ENCODE results near the gene PIK3CG. TPM values are rescaled to one million over a fixed set of nuclear protein-coding genes. Genes with fewer than 3 reads are reported as not detected.

Gene PIK3CG
- total RNA-seq, result 0.03 and 0.07 TPM in 2 replicates

GRCh38 chr7:106865130-106866041 lies at the start of gene PIK3CG:
TSS of gene PIK3CG (plus strand) at chr7:106865282. CDS start at chr7:106867562, 2,280 bp downstream.

Other genes with a start within 250 kb of the PIK3CG start
- 22.6 and 43.5 TPM in 2 replicates for gene CCDC71L, start 204.1 kb upstream of the PIK3CG start, total RNA-seq
- 0.43 and 1.1 TPM in 2 replicates for gene PRKAR2B, start 179.4 kb downstream of the PIK3CG start, total RNA-seq